Thymus (tissue), 11 donors: ENCODE results near the gene FAM89B. TPM values are rescaled to one million over a fixed set of nuclear protein-coding genes. Genes with fewer than 3 reads are reported as not detected.

Source experiments
- DNase-seq, 9 donors: peaks; one replicate each; pipeline ENCODE4 v3.0.0-alpha.2; 2013; ENCODE audit warnings: low spot score in 9 of 9, low read depth in 6 of 9, missing footprints in 1 of 9
- H3K27ac ChIP-seq, 2 donors: one replicate each; pipeline ENCODE4 v1.5.1; 2013; ENCODE audit warnings: control low read depth in 1 of 2, low read depth in 1 of 2, low read length in 1 of 2, mild to moderate bottlenecking in 1 of 2, moderate library complexity in 1 of 2
- H3K27me3 ChIP-seq, 2 donors: one replicate each; pipeline ENCODE4 v1.5.1; 2013; ENCODE audit warnings: low read length in 1 of 2; ENCODE audit not compliant: control insufficient read depth in 2 of 2, insufficient read depth in 1 of 2
- H3K36me3 ChIP-seq, 2 donors: one replicate each; pipeline ENCODE4 v1.5.1; 2013; ENCODE audit warnings: low read length in 1 of 2, mild to moderate bottlenecking in 1 of 2, moderate library complexity in 1 of 2; ENCODE audit not compliant: control insufficient read depth in 2 of 2, insufficient read depth in 2 of 2
- H3K4me1 ChIP-seq, 2 donors: one replicate each; pipeline ENCODE4 v1.5.1; 2013; ENCODE audit warnings: low read length in 2 of 2; ENCODE audit not compliant: control insufficient read depth in 2 of 2, insufficient read depth in 2 of 2
- H3K4me3 ChIP-seq, 2 donors: one replicate each; pipeline ENCODE4 v1.5.1; 2013; ENCODE audit warnings: low read length in 2 of 2, control low read depth in 1 of 2, mild to moderate bottlenecking in 1 of 2
- H3K9me3 ChIP-seq, 2 donors: one replicate each; pipeline ENCODE4 v1.5.1; 2013; ENCODE audit warnings: low read length in 1 of 2, mild to moderate bottlenecking in 1 of 2; ENCODE audit not compliant: control insufficient read depth in 2 of 2, insufficient read depth in 1 of 2
- WGBS: extraction: QIAGEN DNeasy Blood & Tissue Kit; methylation state at CpG from one replicate; pipeline ENCODE4 v1.1.7; 2013; 5-methylcytosine and 5-hydroxymethylcytosine counted together
- polyA plus RNA-seq: library from polyadenylated mRNA; stranded (reverse); fragments of 200-250 nt; gene quantifications from one replicate; pipeline ENCODE4 v1.2.3, GENCODE V29; 2013
- total RNA-seq: library from RNA; stranded (reverse); fragments of 120-200 nt; gene quantifications from one replicate; pipeline ENCODE4 v1.2.4, GENCODE V29; 2013
- donor health status: healthy.

The FAM89B gene
- total and polyA plus RNA-seq, 2 donors: 47.2 to 62.2 TPM

DNA sequence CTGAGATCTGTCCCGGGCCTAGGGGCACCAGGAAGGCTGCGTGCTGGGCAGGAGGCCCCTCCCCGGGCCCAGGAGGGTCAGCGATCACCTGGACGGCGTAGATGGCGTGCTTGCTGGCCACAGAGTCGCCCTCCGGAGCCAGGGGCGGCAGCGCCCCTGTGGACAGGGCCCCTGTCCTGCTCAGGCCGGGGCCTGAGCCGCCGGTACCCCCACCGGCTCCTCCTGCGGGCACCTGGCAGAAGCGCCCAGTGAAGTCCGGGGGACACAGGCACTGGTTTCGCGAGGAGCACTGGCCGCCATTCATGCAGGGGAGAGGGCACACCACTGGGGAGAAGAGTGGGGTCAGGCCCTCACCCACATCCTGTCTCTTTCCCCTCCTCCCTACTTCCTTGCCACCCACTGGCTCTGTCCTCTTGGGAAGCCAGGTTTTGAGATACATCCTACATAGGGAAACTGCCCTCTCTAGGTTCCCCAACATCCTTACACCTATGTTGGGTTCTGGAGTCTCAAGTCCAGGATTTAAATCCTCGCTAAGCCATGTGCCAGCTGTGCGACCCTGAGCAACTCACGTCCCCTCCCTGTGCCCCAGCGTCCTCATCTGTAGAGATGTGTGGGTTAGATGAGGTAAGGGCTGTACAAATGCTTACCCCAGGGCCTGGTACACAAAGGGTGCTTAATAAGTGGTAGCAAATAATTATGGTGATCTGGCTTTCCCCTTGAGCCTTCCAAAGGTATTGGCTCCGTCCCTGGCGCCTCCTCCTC lies 18.1 kb upstream of the FAM89B start:
- H3K36me3 ChIP-seq: no peaks in the 10 kb centered on the region
- peak overlapping the region; percentile 43 to 44 for H3K4me3 ChIP-seq
- H3K27ac ChIP-seq: peak overlapping the region; percentile 88 to 90
- H3K27me3 ChIP-seq: peaks cover 0 to 38% of the 10 kb centered on the region in 2 donors
- peaks cover 44 to 78% of the 10 kb centered on the region in 2 donors for H3K4me1 ChIP-seq
- 81% methylated on average over 27 of the region's 27 CpGs for WGBS
- peak in 1 of 9 donors; percentile 70 for DNase-seq
- peaks cover 0 to 18% of the 10 kb centered on the region in 2 donors for H3K9me3 ChIP-seq

DNA sequence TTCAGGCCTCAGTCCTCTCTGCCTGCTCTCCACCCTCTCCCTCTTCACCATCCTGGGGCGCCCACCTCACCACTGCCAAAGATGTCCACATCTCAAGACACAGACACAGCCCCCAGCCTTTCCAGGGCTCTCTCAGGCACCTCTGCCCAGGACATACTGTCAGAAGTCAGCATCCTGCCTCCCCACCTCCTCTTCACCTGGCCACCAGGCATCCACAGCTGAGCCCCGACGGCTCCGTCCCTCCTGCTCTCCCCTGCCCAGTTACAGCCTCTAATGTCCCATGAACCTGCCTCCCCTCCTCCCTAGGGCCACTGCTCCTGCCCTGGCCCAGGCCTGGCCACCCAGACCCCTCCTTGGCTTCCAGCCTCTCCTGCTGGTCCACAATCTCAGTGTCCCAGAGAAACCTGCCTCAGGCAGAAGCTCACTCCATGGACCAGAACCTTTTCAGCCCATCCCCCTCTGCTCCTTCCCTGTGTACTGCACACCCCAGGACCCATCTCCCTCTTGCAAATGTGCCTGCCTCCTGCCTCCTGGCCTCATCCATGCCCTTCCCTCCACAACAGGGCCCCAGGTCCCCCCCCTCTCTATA lies 17.4 kb upstream of the FAM89B start:
- Histone ChIP-seq H3K27me3 (peaks cover 0 to 45% of the 10 kb centered on the region in 2 donors), H3K4me1 (peaks cover 44 to 82% of the 10 kb centered on the region in 2 donors), H3K9me3 (peaks cover 0 to 18% of the 10 kb centered on the region in 2 donors), H3K4me3 (no peak overlapping the region), H3K27ac (peak overlapping the region in 1 of 2 donors; percentile 90), H3K36me3 (no peaks in the 10 kb centered on the region)
- 93% methylated on average over 4 of the region's 4 CpGs for WGBS
- DNase-seq: no peak

DNA sequence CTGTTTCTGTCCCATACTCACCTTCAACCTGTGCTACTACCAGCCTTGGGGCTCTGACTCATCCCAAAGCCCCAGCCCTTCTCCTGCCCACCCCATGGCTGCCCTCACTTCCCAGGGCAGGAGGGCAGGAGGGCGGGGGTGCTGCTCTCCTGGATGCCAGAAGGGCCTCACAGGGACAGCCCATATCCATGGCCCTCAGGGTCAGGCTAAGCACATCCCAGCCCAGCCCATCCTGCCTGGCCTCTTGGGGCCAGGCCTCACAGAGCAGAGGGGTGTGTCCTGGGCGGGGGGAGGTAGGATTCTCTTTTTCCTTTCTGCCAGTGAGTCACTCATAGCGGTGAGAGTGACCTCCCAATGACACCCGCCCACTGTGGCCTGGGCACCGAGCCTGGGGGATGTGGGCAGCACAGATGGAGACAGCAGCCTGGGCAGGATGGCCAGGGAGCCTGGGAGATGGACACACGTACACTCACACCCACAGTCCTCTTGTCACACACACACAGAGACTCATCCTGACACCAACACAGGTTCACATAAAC lies 16.6 kb upstream of the FAM89B start:
- 91% methylated on average over 6 of the region's 6 CpGs for WGBS
- Histone ChIP-seq H3K9me3 (peaks cover 0 to 19% of the 10 kb centered on the region in 2 donors), H3K27me3 (peaks cover 0 to 53% of the 10 kb centered on the region in 2 donors), H3K27ac (no peak overlapping the region), H3K36me3 (no peaks in the 10 kb centered on the region), H3K4me3 (no peak overlapping the region), H3K4me1 (peaks cover 44 to 91% of the 10 kb centered on the region in 2 donors)
- no peak for DNase-seq

DNA sequence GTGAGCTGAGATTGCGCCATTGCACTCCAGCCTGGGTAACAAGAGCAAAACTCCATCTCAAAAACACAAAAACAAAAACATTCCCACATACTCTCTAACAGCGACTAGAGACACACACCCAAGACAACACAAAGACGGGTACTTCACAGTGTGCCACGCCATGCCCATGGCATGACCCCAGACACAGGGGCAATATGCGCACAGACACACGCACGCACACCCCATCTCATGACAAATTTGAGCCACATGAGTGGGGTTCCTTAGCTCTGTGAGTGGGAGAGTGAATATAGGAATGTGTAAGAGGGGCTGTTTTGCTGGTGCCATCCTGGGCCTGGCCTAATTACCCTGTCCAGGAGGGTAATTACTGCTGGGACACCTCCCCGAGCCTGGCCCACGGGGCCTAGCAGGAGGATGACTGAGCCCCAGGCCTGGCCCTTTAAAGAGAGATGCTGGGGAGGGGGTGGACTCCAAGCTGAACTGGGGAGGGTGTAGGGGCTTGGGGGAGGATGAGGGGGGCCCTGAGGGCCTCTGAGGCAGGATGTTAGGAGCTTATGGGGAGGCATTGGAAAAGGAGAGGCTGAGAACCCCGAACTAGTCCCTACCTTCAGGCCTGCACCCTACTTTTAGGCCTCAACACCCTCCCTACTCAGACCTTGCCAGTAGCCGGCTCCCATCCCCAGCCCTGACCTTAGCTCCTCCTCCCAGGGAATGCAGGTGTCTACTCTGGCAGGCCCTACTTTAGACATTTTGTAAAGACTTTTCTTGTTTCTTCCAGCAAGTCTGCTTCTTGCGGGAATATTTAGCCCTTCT lies 15.7 kb upstream of the FAM89B start:
- Histone ChIP-seq H3K4me3 (peak overlapping the region; percentile 37 to 66), H3K27ac (peak overlapping the region in 1 of 2 donors; percentile 90), H3K9me3 (peaks cover 0 to 13% of the 10 kb centered on the region in 2 donors), H3K36me3 (no peaks in the 10 kb centered on the region), H3K4me1 (peaks cover 39 to 88% of the 10 kb centered on the region in 2 donors), H3K27me3 (peaks cover 0 to 57% of the 10 kb centered on the region in 2 donors)
- 87% methylated on average over 12 of the region's 12 CpGs for WGBS
- no peak for DNase-seq

DNA sequence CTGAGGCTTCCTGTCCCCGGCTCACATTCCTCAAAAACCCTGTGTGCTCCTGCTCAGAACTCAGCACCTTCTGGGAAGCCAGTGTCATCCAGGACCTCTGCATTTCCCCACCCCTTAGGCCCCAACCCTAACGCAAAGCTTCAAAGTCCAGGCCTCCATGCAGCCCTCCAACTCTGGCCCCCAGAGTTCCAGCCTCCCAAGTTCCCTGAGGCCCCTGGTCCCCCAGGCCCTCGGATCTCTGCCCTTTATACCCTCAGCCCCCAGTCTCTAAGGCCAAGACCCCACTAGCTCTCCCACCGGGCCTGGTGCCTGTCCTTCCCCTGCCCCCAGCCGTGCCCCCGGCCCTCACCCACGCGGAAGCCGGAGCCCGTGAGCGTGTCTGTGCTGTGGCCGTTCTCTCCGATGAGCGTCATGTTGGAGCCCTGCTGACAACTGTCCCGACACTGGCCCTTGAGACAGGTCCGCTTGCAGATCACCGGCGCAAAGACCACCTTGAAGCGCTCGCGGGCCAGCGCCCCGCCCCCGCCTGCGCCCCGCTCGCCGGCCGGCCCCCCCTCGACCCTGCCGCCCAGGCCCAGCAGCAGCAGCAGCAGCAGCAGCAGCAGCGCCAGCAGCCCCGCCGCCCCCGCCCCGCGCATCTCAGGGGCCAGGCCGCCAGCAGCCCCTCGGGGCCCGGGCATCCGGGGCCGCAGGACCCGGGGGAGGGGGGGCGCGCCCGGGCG lies 14.9 kb upstream of the FAM89B start:
- Histone ChIP-seq H3K4me1 (peaks cover 31 to 80% of the 10 kb centered on the region in 2 donors), H3K36me3 (no peaks in the 10 kb centered on the region), H3K27me3 (peaks cover 0 to 57% of the 10 kb centered on the region in 2 donors), H3K4me3 (peak overlapping the region; percentile 37 to 66), H3K9me3 (peaks cover 0 to 8% of the 10 kb centered on the region in 2 donors), H3K27ac (peak overlapping the region; percentile 26 to 90)
- no peak for DNase-seq
- 8% methylated on average over 47 of the region's 47 CpGs for WGBS

DNA sequence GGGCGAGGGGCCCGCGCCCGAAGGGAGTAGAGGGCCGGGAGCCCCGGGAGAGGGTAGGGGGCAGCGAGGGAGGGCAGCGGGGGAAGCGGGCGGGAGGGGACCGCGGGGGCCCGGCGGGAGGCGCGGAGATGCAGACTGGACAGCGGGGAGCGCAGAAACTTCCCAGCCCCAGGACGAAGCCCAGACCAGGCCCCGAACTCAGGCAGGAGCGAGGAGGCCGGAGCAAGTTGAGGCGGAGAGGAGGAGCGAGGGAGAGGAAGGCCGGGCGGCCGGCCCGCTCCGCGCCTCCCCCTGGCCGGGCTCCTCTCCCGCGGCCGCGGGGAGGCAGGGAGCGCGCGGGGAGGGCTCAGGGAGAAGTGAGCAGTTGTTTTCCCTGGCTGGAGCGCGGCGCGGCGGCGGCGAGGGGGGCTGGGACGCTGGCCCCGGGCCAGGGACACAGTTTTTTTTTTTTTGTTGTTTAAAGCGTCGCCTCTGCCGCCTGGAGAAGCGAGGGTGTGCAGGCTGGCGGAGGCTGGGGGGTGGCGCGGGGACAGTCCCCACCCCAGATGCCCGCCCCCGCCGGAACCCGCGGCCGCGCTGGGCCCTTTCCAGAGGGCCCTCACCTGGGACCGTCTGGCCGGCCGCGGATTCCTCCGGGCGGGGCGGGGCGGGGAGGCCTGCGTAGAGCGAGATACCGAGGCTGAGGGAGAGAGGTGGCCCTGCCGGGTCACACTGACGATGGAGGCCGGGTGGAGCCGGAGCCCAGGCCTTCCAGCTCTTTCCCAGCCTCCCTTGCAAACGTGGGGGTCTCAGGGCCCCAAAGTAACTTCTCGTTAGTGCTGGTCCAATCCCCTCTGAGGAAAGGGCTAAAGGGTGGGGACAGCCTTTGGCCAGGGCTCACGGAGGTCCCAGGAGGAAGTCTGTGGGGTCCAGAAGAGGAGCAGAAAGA lies 14.1 kb upstream of the FAM89B start, which contains the start of gene LTBP3:
Gene LTBP3, minus strand, starts transcription at position 358 of the 928 bp plus-strand sequence. CDS start 400 bp downstream, outside the sequence.
- Histone ChIP-seq H3K27ac (peak within 1 kb of the TSS; percentile 63 to 90), H3K9me3 (peaks cover 0 to 8% of the 10 kb centered on the region in 2 donors), H3K36me3 (no peaks in the 10 kb centered on the region), H3K4me1 (peaks cover 24 to 73% of the 10 kb centered on the region in 2 donors), H3K4me3 (peak within 1 kb of the TSS; percentile 37 to 66), H3K27me3 (peaks cover 0 to 57% of the 10 kb centered on the region in 2 donors)
- DNase-seq: peak in 1 of 9 donors; percentile 32
- 2% methylated on average over 79 of the region's 79 CpGs for WGBS

DNA sequence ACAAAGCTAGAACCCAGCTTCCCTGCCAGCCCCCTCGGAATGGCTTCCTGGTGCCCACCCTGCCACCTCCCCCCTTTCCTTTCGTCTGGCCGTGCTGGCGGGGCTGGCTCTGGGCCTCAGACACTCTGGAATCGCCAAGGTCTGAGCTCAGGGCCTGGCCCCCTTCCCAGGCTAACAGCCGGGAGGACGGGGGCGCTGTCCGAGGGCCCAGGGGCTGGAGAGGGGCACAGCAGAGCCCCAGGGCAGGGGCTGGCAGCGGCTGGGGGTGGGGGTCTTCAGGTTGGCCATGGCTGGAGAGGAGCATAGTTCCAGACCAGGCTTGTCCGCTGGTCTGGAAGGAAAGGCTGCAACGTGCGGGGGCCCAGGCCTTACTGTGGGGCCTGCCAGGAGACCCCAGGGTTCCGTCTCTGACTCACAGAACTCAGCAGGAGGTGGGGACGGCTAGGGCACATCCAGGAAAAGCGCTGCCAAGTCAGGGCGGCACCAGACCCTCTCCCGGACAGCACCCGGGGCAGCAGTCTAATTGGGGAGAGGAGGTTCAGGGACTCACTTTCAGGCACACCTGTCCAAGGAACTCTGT lies 13.3 kb upstream of the FAM89B start:
- DNase-seq: no peak
- H3K27me3 ChIP-seq: peaks cover 0 to 57% of the 10 kb centered on the region in 2 donors
- H3K4me1 ChIP-seq: peaks cover 16 to 65% of the 10 kb centered on the region in 2 donors
- H3K27ac ChIP-seq: peak overlapping the region; percentile 63 to 90
- no peaks in the 10 kb centered on the region for H3K36me3 ChIP-seq
- H3K9me3 ChIP-seq: peaks cover 0 to 8% of the 10 kb centered on the region in 2 donors
- 80% methylated on average over 19 of the region's 19 CpGs for WGBS
- H3K4me3 ChIP-seq: peak overlapping the region; percentile 5 to 66
